NCI-H524 treated with DMSO at 0.1 percent for 48 hours (cell line): ENCODE measurements around the gene TANC2.
"Not testable (repeated sequence)": the region's sequence is repeated elsewhere in the genome, so short reads cannot be mapped to it uniquely, and the experiment has no call there.

Experiments used
- DNase-seq: peaks from one replicate; lab custom pipeline; 2025; lab: John Stamatoyannopoulos, UW

Gene TANC2

DNA sequence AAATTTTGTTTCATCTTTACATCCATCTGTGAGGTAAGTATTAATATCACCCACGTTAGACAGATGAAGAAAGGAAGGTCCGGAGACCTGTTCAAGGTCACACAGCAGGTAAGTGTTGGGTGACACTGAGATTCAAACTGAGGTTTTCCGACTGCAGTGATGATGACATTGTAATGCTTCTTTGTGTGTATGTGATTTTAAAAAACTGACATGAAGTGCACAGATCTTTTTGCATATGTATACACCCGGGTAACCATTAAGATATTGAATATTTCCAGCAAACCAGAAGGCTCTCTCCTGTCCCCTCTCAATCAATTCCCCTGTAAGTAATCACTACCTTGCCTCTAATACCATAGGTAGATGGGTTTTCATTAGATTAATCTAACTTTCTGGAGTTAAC lies 1.5 kb upstream of the TANC2 start:
- DNase-seq: no peak

DNA sequence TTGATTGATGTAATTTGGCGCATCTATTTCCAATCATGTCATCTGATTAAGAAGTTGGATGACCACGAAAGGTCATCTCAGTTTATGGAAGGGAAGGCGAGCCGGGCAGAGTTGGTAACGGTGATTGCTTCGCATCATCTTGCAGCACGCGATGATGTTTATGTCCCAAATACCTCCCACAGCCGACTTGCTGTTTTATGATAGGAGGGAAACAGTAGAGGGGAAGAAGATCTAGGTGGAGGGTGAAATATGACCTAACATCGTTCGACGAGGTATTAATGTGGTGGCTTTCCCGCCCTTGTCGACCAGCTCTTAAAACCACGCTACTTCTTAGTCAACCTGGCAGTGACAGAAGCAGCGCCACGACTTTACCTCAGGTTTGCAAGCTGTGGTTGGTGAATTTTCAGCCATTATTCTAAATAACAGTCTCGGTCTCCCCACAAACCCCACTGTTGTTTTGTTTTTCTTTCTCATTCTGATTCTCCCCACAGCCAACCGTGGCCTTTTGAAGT lies 805 bp upstream of the TANC2 start:
- no peak for DNase-seq

- DNase-seq: no peak
Observed at GRCh38 chr17:62966426-62967204, 580 bp downstream of the TANC2 start.

DNA sequence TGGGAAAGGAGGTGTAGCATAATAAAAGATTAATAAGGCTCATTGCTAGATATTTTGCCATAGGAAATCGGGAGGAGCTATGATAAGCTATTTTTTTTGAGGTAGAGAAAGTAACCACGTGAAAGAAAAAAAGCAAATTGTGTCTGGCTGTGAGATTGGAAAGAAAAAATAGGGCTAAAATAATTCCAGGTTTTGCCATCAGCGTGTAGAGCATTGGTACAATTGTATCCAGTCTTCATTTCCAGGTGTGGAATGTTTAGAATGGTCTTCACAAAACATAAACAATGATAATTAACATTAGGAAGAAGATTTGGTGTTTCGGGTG lies 1.1 kb downstream of the TANC2 start:
- DNase-seq: no peak

DNA sequence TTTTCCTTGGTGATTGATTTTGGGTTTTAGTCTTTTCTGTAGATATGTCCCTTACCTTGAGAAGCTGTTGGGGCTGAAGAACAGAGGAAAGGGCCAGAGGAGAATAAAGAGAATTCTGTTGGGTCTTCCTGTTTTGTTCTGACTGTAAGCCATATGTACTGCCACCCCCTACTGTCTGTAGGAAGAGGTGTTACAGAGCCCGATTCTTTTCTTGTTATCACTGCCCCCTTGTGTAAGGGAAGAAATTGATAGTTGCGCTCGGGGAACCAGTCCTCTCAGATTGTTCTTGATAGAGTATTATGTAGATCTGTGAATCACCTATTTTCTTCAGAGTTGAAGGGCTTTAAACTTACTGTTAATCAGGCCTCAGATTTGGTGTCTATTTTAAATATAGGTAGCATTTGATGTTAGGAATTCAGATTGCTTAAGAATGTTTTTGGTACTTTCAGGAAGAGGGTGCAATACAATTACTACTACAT lies 2.4 kb downstream of the TANC2 start:
- peak; percentile 85 for DNase-seq

- DNase-seq: no peak
Observed at GRCh38 chr17:62970610-62971009, 4.6 kb downstream of the TANC2 start.

- no peak for DNase-seq
Observed at GRCh38 chr17:62971853-62972252, 5.8 kb downstream of the TANC2 start.

- DNase-seq: no peak
Observed at GRCh38 chr17:62974788-62975187, 8.8 kb downstream of the TANC2 start.

- no peak for DNase-seq
Observed at GRCh38 chr17:62975206-62975605, 9.2 kb downstream of the TANC2 start.

GRCh38 chr17:62976643-62977231 lies 10.7 kb downstream of the TANC2 start:
- DNase-seq: not testable (repeated sequence)

- no peak for DNase-seq
Observed at GRCh38 chr17:62980842-62981241, 14.8 kb downstream of the TANC2 start.

DNA sequence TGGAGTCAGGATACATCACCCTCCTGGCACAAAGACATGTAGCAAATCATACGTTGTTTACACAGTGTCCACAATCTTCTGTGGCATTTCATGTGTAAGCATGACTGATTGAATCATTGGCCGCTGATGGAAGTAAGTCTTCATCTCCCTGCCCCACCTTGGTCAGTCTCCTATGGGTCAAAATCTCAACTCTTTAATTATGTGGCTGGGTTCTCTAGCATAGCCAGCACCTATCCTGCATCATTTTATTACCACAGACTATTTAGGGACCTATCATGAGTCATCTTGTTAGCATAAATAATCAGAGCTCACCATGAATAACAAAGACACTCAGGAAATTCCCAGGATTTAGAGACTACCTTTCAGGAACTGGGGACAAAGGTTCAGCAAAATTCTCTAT lies 15.9 kb downstream of the TANC2 start:
- no peak for DNase-seq

DNA sequence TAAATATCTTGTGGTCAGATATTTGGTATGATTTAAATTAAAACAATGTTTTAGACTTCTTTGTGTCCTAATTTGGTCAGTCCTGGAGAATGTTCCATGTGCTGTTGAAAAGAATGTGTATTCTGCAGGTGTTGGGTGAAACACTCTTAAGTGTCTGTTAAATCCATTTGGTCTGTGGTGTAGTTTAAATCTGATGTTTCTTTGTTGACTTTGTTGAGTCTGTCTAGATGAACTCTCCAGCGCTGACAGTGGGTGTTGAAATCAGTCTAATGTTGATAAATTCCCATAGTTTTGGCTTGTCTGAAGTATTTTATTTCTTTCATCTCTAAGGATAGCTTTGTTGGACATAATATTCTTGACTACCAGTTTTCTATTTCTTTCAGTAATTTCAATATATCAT lies 18.8 kb downstream of the TANC2 start:
- no peak for DNase-seq

DNA sequence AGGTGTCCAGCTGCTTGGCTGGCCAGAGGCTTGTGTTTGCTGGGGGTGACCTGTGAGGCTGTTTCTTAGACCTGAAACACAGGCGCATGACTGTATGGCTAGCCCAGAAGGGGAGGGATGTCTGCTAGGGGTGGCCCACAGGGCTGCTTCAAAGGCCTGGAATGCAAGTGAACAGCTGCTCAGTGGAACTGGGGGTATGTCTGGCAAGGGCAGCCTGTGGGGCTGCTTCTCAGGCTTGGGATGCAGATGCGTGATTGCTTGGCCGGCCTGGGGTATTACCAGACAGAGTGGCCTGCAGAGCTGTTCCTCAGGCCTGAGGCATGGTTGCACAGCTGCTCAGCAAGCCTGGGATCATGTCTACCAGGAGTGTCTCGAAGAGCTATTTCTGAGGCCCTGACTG lies 20.5 kb downstream of the TANC2 start:
- no peak for DNase-seq

- no peak for DNase-seq
Observed at GRCh38 chr17:62987136-62987535, 21.1 kb downstream of the TANC2 start.

DNA sequence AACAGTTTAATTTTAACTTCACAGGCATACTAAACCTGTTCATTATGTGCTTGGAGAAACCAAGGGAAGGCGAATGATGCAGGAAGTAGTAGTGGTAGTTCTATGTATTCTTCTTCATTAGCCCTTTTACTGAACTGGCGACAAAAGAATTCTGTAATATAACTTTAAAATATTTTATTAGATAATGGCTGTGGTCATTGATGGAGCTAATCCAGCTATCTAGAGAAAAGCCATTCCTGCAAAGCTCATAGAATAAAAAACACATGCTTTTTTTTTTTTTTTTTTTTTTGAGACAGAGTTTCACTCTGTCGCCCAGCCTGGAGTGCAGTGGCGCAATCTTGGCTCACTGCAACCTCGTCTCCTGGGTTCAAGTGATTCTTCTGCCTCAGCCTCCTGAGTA lies 23.5 kb downstream of the TANC2 start:
- DNase-seq: no peak

- DNase-seq: no peak
Observed at GRCh38 chr17:62994931-62995330, 28.9 kb downstream of the TANC2 start.

- DNase-seq: peak; percentile 4
Observed at GRCh38 chr17:62995377-62995885, 29.4 kb downstream of the TANC2 start.

DNA sequence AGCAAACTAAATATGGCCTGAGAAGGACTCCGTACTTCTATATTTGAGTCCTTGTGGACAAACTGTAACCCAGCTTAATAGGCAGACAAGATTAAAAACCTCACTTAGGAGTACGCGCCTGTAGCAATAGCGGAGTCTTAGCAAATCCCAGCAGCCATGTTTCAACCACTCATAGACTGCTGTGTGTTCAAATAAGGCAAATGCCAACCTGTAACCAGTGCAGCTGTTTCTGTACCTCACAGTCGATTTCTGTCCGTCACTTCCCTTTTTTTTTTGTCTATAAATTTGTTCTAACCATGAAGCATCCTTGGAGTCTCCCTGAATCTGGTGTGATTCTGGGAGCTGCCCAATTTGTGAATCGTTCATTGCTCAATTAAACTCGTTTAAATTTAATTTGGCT lies 30.2 kb downstream of the TANC2 start:
- no peak for DNase-seq

- no peak for DNase-seq
Observed at GRCh38 chr17:62998166-62998565, 32.1 kb downstream of the TANC2 start.

DNA sequence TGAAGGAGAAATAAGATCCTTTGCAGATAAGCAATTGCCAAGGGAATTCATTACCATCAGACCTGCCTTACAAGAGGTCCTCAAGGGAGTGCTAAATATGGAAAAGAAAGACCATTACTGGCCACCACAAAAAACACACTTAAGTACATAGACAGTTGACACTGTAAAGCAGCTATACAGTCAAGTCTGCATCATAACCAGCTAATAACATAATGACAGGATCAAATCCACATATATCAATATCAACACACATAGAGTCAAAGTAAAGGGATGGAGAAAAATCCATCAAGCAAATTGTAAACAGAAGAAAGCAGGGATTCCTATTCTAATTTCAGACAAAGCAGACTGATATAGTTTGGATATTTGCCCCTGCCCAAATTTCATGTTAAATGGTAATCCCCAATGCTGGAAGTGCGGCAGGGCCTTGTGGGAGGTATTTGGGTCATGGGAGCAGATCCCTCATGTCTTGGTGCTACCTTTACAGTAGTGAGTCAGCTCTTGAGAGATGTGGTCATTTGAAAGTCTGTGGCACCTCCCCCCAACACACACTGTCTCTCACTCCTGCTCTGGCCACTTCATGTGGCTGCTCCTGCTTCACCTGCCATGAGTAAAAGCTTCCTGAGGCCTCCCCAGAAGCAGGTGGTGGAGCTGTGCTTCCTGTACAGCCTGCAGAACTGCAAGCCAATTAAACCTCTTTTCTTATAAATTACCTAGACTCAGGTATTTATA lies 32.8 kb downstream of the TANC2 start:
- no peak for DNase-seq

- no peak for DNase-seq
Observed at GRCh38 chr17:62999736-63000135, 33.7 kb downstream of the TANC2 start.
